HCT116 (cell line): ENCODE results near the gene BOLA3.

ENCODE experiments used
- EGR1 ChIP-seq: IDR thresholded peaks from 2 replicates; pipeline ENCODE4 v1.6.1; 2012; ENCODE audit warnings: low read depth
- EZH2 ChIP-seq: fragments of 200-600 bp; sonication (generic); IDR thresholded peaks from 2 replicates; pipeline ENCODE4 v1.6.1; 2017; ENCODE audit warnings: antibody characterized with exemption, mixed run types
- EZH2phosphoT487 ChIP-seq: fragments of 200-600 bp; IDR thresholded peaks from 2 replicates; pipeline ENCODE4 v1.6.1; 2018; ENCODE audit warnings: antibody characterized with exemption, borderline replicate concordance
- JUND ChIP-seq: IDR thresholded peaks from 2 replicates; pipeline ENCODE4 v1.6.1; 2012
- POLR2A ChIP-seq: IDR thresholded peaks from 2 replicates; pipeline ENCODE4 v1.7.0; 2011; ENCODE audit warnings: borderline replicate concordance; ENCODE audit not compliant: insufficient read depth, insufficient read length; ENCODE audit errors: extremely low read depth
- POLR2AphosphoS5 ChIP-seq: IDR thresholded peaks from 2 replicates; pipeline ENCODE4 v1.6.1; 2011; ENCODE audit warnings: mild to moderate bottlenecking, low read depth, low read length, moderate library complexity
- SRF ChIP-seq: IDR thresholded peaks from 2 replicates; pipeline ENCODE4 v1.6.1; 2012; ENCODE audit warnings: low read depth
- YY1 ChIP-seq: IDR thresholded peaks from 2 replicates; pipeline ENCODE4 v1.6.1; 2011; ENCODE audit warnings: low read length, low read depth, moderate library complexity, mild to moderate bottlenecking; ENCODE audit not compliant: insufficient replicate concordance; ENCODE audit errors: extremely low read depth
- ZFX ChIP-seq: fragments of 450-650 bp; IDR thresholded peaks from 2 replicates; pipeline ENCODE4 v1.6.1; 2017
- ZNF274 ChIP-seq: fragments of 200-500 bp; sonication (Bioruptor generic); IDR thresholded peaks from 2 replicates; pipeline ENCODE4 v1.6.1; 2014; ENCODE audit warnings: mild to moderate bottlenecking, low read depth, low read length, inconsistent platforms
- TF ChIP-seq, protein P1 (sequence below): IDR thresholded peaks from 2 replicates; pipeline ENCODE4 v1.6.1; 2011; ENCODE audit warnings: mild to moderate bottlenecking, low read length, moderate library complexity; ENCODE audit not compliant: insufficient replicate concordance; ENCODE audit errors: extremely low read depth
- TF ChIP-seq, protein P2 (sequence below), 3 experiments: fragments of 200-600 bp in 1 of 3; sonication (generic) in 1 of 3; IDR thresholded peaks in 2 of 3; conservative IDR thresholded peaks in 1 of 3; 2 replicates each; pipeline ENCODE4 v1.5.1; 2012 to 2017; ENCODE audit warnings: low read depth in 2 of 3, low read length in 2 of 3, antibody characterized with exemption in 1 of 3, borderline replicate concordance in 1 of 3, control low read depth in 1 of 3, mild to moderate bottlenecking in 1 of 3, mixed read lengths in 1 of 3, mixed run types in 1 of 3, moderate library complexity in 1 of 3; ENCODE audit not compliant: insufficient read depth in 1 of 3
- TF ChIP-seq, protein P3 (sequence below): IDR thresholded peaks from 2 replicates; pipeline ENCODE4 v1.6.1; 2012
- TF ChIP-seq, protein P4 (sequence below): IDR thresholded peaks from 2 replicates; pipeline ENCODE4 v1.6.1; 2012; ENCODE audit warnings: low read depth

DNA sequence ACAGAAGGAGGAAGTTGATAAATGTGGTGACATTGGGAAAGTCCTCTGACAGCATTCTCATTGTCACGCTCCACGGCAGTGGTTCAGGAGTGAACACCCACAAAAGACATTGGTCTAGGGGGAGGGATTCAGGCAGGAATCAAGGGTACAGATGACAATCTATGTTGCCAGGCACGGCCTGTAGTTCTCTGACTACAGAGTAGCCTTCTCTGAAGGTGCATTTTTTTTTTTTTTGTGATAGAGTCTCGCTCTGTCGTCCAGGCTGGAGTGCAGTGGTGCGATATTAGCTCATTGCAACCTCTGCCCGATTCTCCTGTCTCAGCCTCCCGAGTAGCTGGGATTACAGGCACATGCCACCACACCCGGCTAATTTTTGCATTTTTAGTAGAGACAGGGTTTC lies 38.3 kb upstream of the BOLA3 start:
- TF ChIP-seq, protein P1, sequence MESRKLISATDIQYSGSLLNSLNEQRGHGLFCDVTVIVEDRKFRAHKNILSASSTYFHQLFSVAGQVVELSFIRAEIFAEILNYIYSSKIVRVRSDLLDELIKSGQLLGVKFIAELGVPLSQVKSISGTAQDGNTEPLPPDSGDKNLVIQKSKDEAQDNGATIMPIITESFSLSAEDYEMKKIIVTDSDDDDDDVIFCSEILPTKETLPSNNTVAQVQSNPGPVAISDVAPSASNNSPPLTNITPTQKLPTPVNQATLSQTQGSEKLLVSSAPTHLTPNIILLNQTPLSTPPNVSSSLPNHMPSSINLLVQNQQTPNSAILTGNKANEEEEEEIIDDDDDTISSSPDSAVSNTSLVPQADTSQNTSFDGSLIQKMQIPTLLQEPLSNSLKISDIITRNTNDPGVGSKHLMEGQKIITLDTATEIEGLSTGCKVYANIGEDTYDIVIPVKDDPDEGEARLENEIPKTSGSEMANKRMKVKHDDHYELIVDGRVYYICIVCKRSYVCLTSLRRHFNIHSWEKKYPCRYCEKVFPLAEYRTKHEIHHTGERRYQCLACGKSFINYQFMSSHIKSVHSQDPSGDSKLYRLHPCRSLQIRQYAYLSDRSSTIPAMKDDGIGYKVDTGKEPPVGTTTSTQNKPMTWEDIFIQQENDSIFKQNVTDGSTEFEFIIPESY = no peak
- no peak for TF ChIP-seq EZH2
- TF ChIP-seq POLR2AphosphoS5 = no peak
- no peak for TF ChIP-seq POLR2A
- TF ChIP-seq, protein P2, sequence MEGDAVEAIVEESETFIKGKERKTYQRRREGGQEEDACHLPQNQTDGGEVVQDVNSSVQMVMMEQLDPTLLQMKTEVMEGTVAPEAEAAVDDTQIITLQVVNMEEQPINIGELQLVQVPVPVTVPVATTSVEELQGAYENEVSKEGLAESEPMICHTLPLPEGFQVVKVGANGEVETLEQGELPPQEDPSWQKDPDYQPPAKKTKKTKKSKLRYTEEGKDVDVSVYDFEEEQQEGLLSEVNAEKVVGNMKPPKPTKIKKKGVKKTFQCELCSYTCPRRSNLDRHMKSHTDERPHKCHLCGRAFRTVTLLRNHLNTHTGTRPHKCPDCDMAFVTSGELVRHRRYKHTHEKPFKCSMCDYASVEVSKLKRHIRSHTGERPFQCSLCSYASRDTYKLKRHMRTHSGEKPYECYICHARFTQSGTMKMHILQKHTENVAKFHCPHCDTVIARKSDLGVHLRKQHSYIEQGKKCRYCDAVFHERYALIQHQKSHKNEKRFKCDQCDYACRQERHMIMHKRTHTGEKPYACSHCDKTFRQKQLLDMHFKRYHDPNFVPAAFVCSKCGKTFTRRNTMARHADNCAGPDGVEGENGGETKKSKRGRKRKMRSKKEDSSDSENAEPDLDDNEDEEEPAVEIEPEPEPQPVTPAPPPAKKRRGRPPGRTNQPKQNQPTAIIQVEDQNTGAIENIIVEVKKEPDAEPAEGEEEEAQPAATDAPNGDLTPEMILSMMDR (IDR thresholded peaks at IDR 0.05 in 2 of 3, conservative IDR thresholded peaks at IDR 0.05 in 1 of 3; ENCODE audit: borderline replicate concordance in 1 of 3, insufficient read depth in 1 of 3, low read depth in 2 of 3, low read length in 2 of 3) = no peak
- TF ChIP-seq EZH2phosphoT487 = no peak
- TF ChIP-seq YY1 = no peak
- TF ChIP-seq ZNF274 = no peak
- no peak for TF ChIP-seq ZFX
- no peak for TF ChIP-seq SRF
- TF ChIP-seq, protein P3, sequence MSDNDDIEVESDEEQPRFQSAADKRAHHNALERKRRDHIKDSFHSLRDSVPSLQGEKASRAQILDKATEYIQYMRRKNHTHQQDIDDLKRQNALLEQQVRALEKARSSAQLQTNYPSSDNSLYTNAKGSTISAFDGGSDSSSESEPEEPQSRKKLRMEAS = no peak
- no peak for TF ChIP-seq JUND
- no peak for TF ChIP-seq EGR1
- TF ChIP-seq, protein P4, sequence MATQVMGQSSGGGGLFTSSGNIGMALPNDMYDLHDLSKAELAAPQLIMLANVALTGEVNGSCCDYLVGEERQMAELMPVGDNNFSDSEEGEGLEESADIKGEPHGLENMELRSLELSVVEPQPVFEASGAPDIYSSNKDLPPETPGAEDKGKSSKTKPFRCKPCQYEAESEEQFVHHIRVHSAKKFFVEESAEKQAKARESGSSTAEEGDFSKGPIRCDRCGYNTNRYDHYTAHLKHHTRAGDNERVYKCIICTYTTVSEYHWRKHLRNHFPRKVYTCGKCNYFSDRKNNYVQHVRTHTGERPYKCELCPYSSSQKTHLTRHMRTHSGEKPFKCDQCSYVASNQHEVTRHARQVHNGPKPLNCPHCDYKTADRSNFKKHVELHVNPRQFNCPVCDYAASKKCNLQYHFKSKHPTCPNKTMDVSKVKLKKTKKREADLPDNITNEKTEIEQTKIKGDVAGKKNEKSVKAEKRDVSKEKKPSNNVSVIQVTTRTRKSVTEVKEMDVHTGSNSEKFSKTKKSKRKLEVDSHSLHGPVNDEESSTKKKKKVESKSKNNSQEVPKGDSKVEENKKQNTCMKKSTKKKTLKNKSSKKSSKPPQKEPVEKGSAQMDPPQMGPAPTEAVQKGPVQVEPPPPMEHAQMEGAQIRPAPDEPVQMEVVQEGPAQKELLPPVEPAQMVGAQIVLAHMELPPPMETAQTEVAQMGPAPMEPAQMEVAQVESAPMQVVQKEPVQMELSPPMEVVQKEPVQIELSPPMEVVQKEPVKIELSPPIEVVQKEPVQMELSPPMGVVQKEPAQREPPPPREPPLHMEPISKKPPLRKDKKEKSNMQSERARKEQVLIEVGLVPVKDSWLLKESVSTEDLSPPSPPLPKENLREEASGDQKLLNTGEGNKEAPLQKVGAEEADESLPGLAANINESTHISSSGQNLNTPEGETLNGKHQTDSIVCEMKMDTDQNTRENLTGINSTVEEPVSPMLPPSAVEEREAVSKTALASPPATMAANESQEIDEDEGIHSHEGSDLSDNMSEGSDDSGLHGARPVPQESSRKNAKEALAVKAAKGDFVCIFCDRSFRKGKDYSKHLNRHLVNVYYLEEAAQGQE = no peak
